ENCODE data around the gene KRT72. TPM values are rescaled to one million over a fixed set of nuclear protein-coding genes. Genes with fewer than 3 reads are reported as not detected.

Gene KRT72
- total and polyA plus RNA-seq, 2 experiments from 2014 or later: not detected

DNA sequence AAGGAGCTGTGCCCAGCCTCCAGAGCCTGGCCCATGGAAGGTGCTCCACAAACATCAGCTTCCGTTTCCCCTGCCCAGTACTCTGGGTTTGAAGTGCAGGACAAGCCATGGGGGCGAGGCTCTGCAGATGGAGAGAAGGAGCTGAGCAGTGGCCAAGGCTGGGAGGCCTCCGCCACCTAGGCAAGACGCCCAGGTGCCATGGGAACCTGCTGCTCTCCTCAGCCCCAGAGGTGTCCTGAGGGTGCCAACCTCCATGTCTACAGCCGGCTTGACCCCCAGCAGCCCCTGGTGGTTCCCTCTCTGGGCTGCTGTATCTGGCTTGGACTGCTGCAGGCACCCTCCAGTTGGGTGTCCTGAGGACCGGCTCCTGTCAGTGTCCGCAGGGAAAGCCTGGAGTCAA lies 60.7 kb downstream of the KRT72 start:
- H3K27me3 ChIP-seq (ENCODE audit: insufficient read depth): no peaks in the 10 kb centered on the region
- no peaks in the 10 kb centered on the region for H3F3A ChIP-seq (replicated peaks; ENCODE audit: low read depth)
- no peak overlapping the region for H3K4me2 ChIP-seq
- Mint-ChIP-seq H3K4me3 (no peak overlapping the region), H3K36me3 (ENCODE audit: low read depth) (no peaks in the 10 kb centered on the region), H3K27me3 (ENCODE audit: insufficient read depth, low read depth, poor library complexity) (peaks cover 17% of the 10 kb centered on the region), H3K9me3 (no peaks in the 10 kb centered on the region), H3K27ac (no peak overlapping the region), H3K4me1 (no peaks in the 10 kb centered on the region)
- no peak for ATAC-seq
- no peak for DNase-seq (ENCODE audit: low spot score)
- no peak for TF ChIP-seq EZH2 (IDR thresholded peaks at IDR 0.05; ENCODE audit: low read depth, unreplicated experiment)
- TF ChIP-seq NANOG (IDR thresholded peaks at IDR 0.05; ENCODE audit: borderline replicate concordance): no peak
- TF ChIP-seq ZNF331 (CRISPR knock-in tag; IDR thresholded peaks at IDR 0.05; ENCODE audit: low read depth): no peak
- TF ChIP-seq, protein P1, sequence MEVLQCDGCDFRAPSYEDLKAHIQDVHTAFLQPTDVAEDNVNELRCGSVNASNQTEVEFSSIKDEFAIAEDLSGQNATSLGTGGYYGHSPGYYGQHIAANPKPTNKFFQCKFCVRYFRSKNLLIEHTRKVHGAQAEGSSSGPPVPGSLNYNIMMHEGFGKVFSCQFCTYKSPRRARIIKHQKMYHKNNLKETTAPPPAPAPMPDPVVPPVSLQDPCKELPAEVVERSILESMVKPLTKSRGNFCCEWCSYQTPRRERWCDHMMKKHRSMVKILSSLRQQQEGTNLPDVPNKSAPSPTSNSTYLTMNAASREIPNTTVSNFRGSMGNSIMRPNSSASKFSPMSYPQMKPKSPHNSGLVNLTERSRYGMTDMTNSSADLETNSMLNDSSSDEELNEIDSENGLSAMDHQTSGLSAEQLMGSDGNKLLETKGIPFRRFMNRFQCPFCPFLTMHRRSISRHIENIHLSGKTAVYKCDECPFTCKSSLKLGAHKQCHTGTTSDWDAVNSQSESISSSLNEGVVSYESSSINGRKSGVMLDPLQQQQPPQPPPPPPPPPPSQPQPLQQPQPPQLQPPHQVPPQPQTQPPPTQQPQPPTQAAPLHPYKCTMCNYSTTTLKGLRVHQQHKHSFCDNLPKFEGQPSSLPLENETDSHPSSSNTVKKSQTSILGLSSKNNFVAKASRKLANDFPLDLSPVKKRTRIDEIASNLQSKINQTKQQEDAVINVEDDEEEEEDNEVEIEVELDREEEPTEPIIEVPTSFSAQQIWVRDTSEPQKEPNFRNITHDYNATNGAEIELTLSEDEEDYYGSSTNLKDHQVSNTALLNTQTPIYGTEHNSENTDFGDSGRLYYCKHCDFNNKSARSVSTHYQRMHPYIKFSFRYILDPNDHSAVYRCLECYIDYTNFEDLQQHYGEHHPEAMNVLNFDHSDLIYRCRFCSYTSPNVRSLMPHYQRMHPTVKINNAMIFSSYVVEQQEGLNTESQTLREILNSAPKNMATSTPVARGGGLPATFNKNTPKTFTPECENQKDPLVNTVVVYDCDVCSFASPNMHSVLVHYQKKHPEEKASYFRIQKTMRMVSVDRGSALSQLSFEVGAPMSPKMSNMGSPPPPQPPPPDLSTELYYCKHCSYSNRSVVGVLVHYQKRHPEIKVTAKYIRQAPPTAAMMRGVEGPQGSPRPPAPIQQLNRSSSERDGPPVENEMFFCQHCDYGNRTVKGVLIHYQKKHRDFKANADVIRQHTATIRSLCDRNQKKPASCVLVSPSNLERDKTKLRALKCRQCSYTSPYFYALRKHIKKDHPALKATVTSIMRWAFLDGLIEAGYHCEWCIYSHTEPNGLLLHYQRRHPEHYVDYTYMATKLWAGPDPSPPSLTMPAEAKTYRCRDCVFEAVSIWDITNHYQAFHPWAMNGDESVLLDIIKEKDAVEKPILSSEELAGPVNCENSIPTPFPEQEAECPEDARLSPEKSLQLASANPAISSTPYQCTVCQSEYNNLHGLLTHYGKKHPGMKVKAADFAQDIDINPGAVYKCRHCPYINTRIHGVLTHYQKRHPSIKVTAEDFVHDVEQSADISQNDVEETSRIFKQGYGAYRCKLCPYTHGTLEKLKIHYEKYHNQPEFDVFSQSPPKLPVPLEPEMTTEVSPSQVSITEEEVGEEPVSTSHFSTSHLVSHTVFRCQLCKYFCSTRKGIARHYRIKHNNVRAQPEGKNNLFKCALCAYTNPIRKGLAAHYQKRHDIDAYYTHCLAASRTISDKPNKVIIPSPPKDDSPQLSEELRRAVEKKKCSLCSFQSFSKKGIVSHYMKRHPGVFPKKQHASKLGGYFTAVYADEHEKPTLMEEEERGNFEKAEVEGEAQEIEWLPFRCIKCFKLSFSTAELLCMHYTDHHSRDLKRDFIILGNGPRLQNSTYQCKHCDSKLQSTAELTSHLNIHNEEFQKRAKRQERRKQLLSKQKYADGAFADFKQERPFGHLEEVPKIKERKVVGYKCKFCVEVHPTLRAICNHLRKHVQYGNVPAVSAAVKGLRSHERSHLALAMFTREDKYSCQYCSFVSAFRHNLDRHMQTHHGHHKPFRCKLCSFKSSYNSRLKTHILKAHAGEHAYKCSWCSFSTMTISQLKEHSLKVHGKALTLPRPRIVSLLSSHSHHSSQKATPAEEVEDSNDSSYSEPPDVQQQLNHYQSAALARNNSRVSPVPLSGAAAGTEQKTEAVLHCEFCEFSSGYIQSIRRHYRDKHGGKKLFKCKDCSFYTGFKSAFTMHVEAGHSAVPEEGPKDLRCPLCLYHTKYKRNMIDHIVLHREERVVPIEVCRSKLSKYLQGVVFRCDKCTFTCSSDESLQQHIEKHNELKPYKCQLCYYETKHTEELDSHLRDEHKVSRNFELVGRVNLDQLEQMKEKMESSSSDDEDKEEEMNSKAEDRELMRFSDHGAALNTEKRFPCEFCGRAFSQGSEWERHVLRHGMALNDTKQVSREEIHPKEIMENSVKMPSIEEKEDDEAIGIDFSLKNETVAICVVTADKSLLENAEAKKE (CRISPR knock-in tag; IDR thresholded peaks at IDR 0.05): no peak
- TF ChIP-seq JUNB (IDR thresholded peaks at IDR 0.05; ENCODE audit: unreplicated experiment): no peak
- TF ChIP-seq CREB1 (CRISPR knock-in tag; IDR thresholded peaks at IDR 0.05; ENCODE audit: low read depth): no peak
- TF ChIP-seq, protein P2, sequence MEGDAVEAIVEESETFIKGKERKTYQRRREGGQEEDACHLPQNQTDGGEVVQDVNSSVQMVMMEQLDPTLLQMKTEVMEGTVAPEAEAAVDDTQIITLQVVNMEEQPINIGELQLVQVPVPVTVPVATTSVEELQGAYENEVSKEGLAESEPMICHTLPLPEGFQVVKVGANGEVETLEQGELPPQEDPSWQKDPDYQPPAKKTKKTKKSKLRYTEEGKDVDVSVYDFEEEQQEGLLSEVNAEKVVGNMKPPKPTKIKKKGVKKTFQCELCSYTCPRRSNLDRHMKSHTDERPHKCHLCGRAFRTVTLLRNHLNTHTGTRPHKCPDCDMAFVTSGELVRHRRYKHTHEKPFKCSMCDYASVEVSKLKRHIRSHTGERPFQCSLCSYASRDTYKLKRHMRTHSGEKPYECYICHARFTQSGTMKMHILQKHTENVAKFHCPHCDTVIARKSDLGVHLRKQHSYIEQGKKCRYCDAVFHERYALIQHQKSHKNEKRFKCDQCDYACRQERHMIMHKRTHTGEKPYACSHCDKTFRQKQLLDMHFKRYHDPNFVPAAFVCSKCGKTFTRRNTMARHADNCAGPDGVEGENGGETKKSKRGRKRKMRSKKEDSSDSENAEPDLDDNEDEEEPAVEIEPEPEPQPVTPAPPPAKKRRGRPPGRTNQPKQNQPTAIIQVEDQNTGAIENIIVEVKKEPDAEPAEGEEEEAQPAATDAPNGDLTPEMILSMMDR (conservative IDR thresholded peaks at IDR 0.05; ENCODE audit: low read depth in 2 of 2): no peak
- TF ChIP-seq, protein P3, sequence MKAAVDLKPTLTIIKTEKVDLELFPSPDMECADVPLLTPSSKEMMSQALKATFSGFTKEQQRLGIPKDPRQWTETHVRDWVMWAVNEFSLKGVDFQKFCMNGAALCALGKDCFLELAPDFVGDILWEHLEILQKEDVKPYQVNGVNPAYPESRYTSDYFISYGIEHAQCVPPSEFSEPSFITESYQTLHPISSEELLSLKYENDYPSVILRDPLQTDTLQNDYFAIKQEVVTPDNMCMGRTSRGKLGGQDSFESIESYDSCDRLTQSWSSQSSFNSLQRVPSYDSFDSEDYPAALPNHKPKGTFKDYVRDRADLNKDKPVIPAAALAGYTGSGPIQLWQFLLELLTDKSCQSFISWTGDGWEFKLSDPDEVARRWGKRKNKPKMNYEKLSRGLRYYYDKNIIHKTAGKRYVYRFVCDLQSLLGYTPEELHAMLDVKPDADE (IDR thresholded peaks at IDR 0.05): no peak
- TF ChIP-seq, protein P4, sequence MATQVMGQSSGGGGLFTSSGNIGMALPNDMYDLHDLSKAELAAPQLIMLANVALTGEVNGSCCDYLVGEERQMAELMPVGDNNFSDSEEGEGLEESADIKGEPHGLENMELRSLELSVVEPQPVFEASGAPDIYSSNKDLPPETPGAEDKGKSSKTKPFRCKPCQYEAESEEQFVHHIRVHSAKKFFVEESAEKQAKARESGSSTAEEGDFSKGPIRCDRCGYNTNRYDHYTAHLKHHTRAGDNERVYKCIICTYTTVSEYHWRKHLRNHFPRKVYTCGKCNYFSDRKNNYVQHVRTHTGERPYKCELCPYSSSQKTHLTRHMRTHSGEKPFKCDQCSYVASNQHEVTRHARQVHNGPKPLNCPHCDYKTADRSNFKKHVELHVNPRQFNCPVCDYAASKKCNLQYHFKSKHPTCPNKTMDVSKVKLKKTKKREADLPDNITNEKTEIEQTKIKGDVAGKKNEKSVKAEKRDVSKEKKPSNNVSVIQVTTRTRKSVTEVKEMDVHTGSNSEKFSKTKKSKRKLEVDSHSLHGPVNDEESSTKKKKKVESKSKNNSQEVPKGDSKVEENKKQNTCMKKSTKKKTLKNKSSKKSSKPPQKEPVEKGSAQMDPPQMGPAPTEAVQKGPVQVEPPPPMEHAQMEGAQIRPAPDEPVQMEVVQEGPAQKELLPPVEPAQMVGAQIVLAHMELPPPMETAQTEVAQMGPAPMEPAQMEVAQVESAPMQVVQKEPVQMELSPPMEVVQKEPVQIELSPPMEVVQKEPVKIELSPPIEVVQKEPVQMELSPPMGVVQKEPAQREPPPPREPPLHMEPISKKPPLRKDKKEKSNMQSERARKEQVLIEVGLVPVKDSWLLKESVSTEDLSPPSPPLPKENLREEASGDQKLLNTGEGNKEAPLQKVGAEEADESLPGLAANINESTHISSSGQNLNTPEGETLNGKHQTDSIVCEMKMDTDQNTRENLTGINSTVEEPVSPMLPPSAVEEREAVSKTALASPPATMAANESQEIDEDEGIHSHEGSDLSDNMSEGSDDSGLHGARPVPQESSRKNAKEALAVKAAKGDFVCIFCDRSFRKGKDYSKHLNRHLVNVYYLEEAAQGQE (IDR thresholded peaks at IDR 0.05; ENCODE audit: unreplicated experiment): no peak
- TF ChIP-seq STAT1 (IDR thresholded peaks at IDR 0.05; ENCODE audit: unreplicated experiment): no peak
- TF ChIP-seq ZNF114 (CRISPR knock-in tag; IDR thresholded peaks at IDR 0.05): no peak
- no peak for TF ChIP-seq EZH2phosphoT487 (IDR thresholded peaks at IDR 0.05; ENCODE audit: unreplicated experiment)
- no peak for TF ChIP-seq POLR2AphosphoS5 (IDR thresholded peaks at IDR 0.05; ENCODE audit: low read depth)
- H3K79me2 ChIP-seq (replicated peaks; ENCODE audit: insufficient read depth): no peaks in the 10 kb centered on the region
- H3K36me3 ChIP-seq (ENCODE audit: insufficient read depth): no peaks in the 10 kb centered on the region
- no peaks in the 10 kb centered on the region for H4K20me1 ChIP-seq (replicated peaks; ENCODE audit: insufficient read depth)
- H3K4me3 ChIP-seq: no peak overlapping the region
- H3K9me2 ChIP-seq (ENCODE audit: insufficient read depth): no peaks in the 10 kb centered on the region
- no peaks in the 10 kb centered on the region for H3K4me1 ChIP-seq (ENCODE audit: insufficient read depth)
- no peak overlapping the region for H3K27ac ChIP-seq (ENCODE audit: low read depth)
- H2AFZ ChIP-seq: no peak overlapping the region

Data from GM23338 (cell line).